Measurements from ENCODE around the gene NUP58.

Gene NUP58

DNA sequence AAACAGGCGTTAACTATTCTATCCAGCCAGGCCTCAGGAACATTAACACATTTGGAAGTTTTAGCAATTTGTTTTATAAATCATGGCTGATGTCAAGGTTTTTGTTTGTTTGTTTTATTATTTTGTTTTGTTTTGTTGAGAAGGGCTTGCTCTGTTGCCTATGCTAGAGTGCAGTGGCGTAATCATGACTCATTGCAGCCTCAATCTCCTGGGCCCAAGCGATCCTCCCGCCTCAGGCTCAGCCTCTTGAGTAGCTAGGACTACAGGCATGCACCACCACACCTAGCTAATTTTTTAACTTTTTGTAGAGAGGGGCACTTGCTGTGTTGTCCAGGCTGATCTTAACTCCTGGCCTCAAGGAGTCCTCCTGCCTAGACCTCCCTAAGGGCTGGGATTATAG, 28.3 kb downstream of the NUP58 start:
- no peak overlapping the region for H3K4me3 ChIP-seq (replicated peaks in 1 of 2; ENCODE audit: low read depth in 2 of 2, low read length in 2 of 2)
- TF ChIP-seq, protein P1, sequence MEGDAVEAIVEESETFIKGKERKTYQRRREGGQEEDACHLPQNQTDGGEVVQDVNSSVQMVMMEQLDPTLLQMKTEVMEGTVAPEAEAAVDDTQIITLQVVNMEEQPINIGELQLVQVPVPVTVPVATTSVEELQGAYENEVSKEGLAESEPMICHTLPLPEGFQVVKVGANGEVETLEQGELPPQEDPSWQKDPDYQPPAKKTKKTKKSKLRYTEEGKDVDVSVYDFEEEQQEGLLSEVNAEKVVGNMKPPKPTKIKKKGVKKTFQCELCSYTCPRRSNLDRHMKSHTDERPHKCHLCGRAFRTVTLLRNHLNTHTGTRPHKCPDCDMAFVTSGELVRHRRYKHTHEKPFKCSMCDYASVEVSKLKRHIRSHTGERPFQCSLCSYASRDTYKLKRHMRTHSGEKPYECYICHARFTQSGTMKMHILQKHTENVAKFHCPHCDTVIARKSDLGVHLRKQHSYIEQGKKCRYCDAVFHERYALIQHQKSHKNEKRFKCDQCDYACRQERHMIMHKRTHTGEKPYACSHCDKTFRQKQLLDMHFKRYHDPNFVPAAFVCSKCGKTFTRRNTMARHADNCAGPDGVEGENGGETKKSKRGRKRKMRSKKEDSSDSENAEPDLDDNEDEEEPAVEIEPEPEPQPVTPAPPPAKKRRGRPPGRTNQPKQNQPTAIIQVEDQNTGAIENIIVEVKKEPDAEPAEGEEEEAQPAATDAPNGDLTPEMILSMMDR (IDR thresholded peaks at IDR 0.05; ENCODE audit: low read depth, low read length) = no peak
- DNase-seq (ENCODE audit: low read depth in 2 of 2) = peak; percentile 39 to 71

DNA sequence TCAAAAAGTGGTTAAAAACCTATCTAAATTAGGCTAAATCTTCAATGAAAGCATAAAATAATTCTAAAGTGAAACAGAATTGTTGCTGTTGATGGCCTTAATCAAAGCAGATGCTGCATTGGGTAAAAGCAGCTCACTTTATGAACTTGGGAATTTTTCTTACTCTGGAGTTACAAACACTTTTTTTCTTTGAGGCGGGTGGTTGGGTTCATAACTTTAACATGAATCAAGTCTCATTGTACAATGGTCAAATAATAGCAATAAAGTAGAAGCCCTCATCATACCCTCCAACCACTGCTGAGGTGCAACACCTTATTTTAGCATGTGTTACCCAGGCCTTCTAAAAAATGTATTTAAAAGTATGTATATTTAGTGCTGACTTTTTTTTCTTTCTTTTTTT, 29.1 kb downstream of the NUP58 start:
- no peak overlapping the region for H3K4me3 ChIP-seq (replicated peaks in 1 of 2; ENCODE audit: low read depth in 2 of 2, low read length in 2 of 2)
- peak; percentile 10 to 70 for DNase-seq (ENCODE audit: low read depth in 2 of 2)
- TF ChIP-seq, protein P1 (IDR thresholded peaks at IDR 0.05; ENCODE audit: low read depth, low read length) = no peak

DNA sequence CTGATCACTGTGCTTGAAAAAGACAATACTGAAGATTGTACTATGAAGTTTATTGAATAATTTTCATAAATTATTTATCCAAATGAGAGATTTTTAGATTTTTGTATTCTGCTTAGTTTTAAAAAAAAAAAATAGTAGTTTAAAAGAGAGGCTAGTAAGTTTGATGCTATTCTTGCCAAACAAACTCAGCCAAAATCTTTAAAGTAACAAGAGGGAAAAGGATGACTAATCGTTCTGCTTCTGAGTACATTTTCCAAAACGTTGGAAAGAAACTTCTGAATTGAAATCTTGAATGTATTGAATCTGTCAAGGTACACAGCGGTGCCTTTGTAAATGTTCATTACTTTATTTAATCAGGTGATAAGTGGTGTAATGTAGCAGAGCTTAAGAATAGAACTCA, 34.4 kb downstream of the NUP58 start:
- DNase-seq (ENCODE audit: low read depth in 2 of 2) = peak; percentile 17 to 23
- no peak overlapping the region for H3K4me3 ChIP-seq (replicated peaks in 1 of 2; ENCODE audit: low read depth in 2 of 2, low read length in 2 of 2)
- TF ChIP-seq, protein P1 (IDR thresholded peaks at IDR 0.05; ENCODE audit: low read depth, low read length) = no peak

DNA sequence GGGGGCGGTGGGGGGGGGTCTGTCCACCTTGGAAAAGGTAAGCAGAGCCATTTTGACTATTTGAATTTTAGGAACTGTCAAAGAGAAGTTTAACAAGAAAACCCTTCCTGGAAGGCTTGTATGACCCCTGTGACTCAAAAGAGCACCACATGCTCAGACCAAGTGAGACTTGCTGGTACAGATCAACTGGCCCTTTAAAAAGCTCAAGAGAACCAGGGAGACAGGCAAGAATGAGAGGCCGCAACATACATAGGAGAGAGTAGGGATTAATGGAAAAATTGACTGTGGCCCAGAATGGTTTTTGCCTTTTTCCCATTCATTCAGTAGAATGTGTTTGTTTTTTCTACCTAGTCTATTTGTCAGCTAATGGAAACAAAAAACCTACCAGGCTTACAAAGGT, 44.2 kb downstream of the NUP58 start:
- H3K4me3 ChIP-seq (replicated peaks in 1 of 2; ENCODE audit: low read depth in 2 of 2, low read length in 2 of 2) = no peak overlapping the region
- TF ChIP-seq, protein P1 (IDR thresholded peaks at IDR 0.05; ENCODE audit: low read depth, low read length) = no peak
- no peak for DNase-seq (ENCODE audit: low read depth in 2 of 2)

DNA sequence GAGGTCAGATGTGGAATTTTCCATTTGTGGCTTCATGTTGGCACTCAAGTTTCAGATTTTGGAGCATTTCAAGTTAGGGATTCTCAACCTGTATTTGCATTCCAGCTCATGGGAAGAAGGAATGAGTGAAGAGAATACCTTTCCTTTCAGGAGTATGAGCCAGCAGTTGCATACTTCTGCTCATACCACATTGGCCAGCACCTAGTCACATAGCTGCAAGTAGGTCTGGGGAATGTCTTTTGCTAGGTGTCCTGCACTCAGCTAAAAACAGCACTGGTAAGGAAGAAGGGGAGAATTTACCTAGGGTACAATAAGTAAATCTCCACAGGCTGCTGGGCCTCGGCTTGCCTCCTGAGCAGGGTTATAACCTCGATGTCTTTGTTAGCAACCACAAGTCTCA, 45.7 kb downstream of the NUP58 start:
- TF ChIP-seq, protein P1 (IDR thresholded peaks at IDR 0.05; ENCODE audit: low read depth, low read length) = no peak
- DNase-seq (ENCODE audit: low read depth in 2 of 2) = no peak
- no peak overlapping the region for H3K4me3 ChIP-seq (replicated peaks in 1 of 2; ENCODE audit: low read depth in 2 of 2, low read length in 2 of 2)

DNA sequence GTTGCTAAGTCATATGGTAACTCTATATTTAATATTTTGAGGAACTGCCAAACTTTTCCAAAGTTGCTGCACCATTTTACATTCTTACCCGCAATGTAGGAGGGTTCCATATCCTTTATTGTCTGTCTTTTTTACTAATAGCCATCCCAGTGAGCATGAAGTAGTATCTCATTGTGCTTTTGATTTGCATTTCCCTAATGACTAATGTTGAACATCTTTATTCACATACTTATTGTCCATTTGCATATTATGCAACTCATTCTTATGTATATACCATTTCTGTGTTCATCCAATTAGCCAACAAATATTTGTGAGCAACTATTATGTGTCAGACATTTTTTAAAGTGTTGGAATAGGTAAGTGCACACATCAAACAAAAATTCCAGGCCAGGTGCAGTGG, 50.0 kb downstream of the NUP58 start:
- no peak for DNase-seq (ENCODE audit: low read depth in 2 of 2)
- H3K4me3 ChIP-seq (replicated peaks in 1 of 2; ENCODE audit: low read depth in 2 of 2, low read length in 2 of 2) = no peak overlapping the region
- TF ChIP-seq, protein P1 (IDR thresholded peaks at IDR 0.05; ENCODE audit: low read depth, low read length) = no peak

DNA sequence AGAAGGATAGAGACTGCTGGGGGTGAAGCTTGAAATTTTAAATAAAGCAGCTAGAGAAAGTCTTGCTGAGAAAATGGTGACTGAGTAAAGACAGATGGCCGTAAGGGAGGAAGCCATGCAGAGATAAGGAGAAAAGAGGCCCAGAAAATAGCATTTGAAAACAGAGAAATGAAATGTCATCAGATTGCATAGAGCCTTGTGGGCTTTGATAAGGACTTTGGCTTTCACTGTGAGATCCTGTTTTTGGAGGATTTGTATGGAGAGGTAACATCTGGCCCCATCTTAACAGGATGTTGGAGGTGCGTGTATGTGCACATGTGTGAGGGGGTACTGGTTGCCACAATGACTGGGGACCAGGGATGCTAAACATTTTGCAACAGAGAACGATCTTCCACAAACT, 50.8 kb downstream of the NUP58 start:
- H3K4me3 ChIP-seq (replicated peaks in 1 of 2; ENCODE audit: low read depth in 2 of 2, low read length in 2 of 2) = no peak overlapping the region
- peak in 1 of 2 donors; percentile 13 for DNase-seq (ENCODE audit: low read depth in 2 of 2)
- TF ChIP-seq, protein P1 (IDR thresholded peaks at IDR 0.05; ENCODE audit: low read depth, low read length) = no peak
